HCT116 (cell line): ENCODE results near the gene PTGIS. TPM values are rescaled to one million over a fixed set of nuclear protein-coding genes. Genes with fewer than 3 reads are reported as not detected.

Experiments used
- ATAC-seq: fragments of 200-7000 bp; cut with Tn5 transposase; 2 replicates; pipeline ENCODE4 v1.9.1; 2020; ENCODE audit warnings: mild to moderate bottlenecking, moderate library complexity
- BruUV-seq: library from RNA; stranded (reverse); fragments of 400-500 nt; replicated peaks from 2 replicates; lab custom pipeline; 2021; lab: Mats Ljungman, UMichigan
- CTCF ChIA-PET: fragments of 300-600 bp; sonication (Branson Sonifier 250); formaldehyde crosslinking; loops from one replicate; lab custom pipeline; 2021; ENCODE audit warnings: antibody characterized with exemption; lab: Charles Lee
- POLR2A ChIA-PET: fragments of 300-600, 350-600 bp; sonication (Branson Sonifier 250); formaldehyde crosslinking; loops from one replicate; lab custom pipeline; 2021; ENCODE audit warnings: antibody characterized with exemption; lab: Charles Lee
- RAD21 ChIA-PET, 2 experiments: fragments of 300-600 bp; sonication (Branson Sonifier 250); formaldehyde crosslinking; loops; one replicate each; lab custom pipeline; 2023; ENCODE audit warnings: low total read pairs in 2 of 2; ENCODE audit not compliant: uncharacterized antibody in 2 of 2, unreplicated experiment in 2 of 2, low non-redundant PET in 1 of 2; lab: Charles Lee
- DNase-seq: peaks from one replicate; pipeline ENCODE4 v3.0.0-alpha.2; 2010; ENCODE audit warnings: low read depth, low spot score
- H2AFZ ChIP-seq: fragments of 200-600 bp; shearing (Covaris generic), sonication (generic); 2 replicates; pipeline ENCODE4 v1.6.1; 2017; ENCODE audit warnings: low read depth, mixed run types, mixed read lengths, antibody characterized with exemption, low read length; ENCODE audit not compliant: poor library complexity, severe bottlenecking
- H3K27ac ChIP-seq: 2 replicates; pipeline ENCODE4 v1.5.1; 2012; ENCODE audit warnings: low read depth, low read length
- H3K27me3 ChIP-seq: fragments of 200-600 bp; sonication (generic); 2 replicates; pipeline ENCODE4 v1.6.1; 2016; ENCODE audit warnings: mixed run types, low read length, mixed read lengths; ENCODE audit not compliant: insufficient read depth
- H3K36me3 ChIP-seq, 2 experiments: fragments of 200-500 bp in 1 of 2; fragments of 200-600 bp in 1 of 2; sonication (Bioruptor generic) in 1 of 2; sonication (generic) in 1 of 2; 2 replicates each; pipeline versions ENCODE4 v1.5.1 to v1.6.1; 2014 to 2016; ENCODE audit warnings: low read length in 2 of 2, inconsistent platforms in 1 of 2, mixed read lengths in 1 of 2, mixed run types in 1 of 2; ENCODE audit not compliant: insufficient read depth in 2 of 2, control insufficient read depth in 1 of 2
- H3K4me1 ChIP-seq, 2 experiments: fragments of 200-600 bp in 1 of 2; sonication (generic) in 1 of 2; 2 replicates each; pipeline versions ENCODE4 v1.5.1 to v1.6.1; 2012 to 2017; ENCODE audit warnings: low read length in 2 of 2, inconsistent platforms in 1 of 2, mild to moderate bottlenecking in 1 of 2, mixed read lengths in 1 of 2, mixed run types in 1 of 2, moderate library complexity in 1 of 2; ENCODE audit not compliant: insufficient read depth in 2 of 2, control insufficient read depth in 1 of 2
- H3K4me2 ChIP-seq: fragments of 200-600 bp; sonication (generic); 2 replicates; pipeline ENCODE4 v1.6.1; 2017; ENCODE audit warnings: mixed run types, low read length, mixed read lengths
- H3K4me3 ChIP-seq, 2 experiments: fragments of 200-600 bp in 1 of 2; sonication (generic) in 1 of 2; replicated peaks in 1 of 2; 2 replicates each; pipeline ENCODE4 v1.5.1; 2011 to 2016; ENCODE audit warnings: low read length in 2 of 2, control low read depth in 1 of 2, low read depth in 1 of 2, mild to moderate bottlenecking in 1 of 2, mixed read lengths in 1 of 2, mixed run types in 1 of 2
- H3K79me2 ChIP-seq: fragments of 200-600 bp; sonication (generic); 2 replicates; pipeline ENCODE4 v1.6.1; 2017; ENCODE audit warnings: mild to moderate bottlenecking, mixed run types, low read length, moderate library complexity, mixed read lengths; ENCODE audit not compliant: insufficient read depth
- H3K9ac ChIP-seq: fragments of 200-600 bp; sonication (generic); 2 replicates; pipeline ENCODE4 v1.6.1; 2016; ENCODE audit warnings: low read length, mixed read lengths
- H3K9me2 ChIP-seq: fragments of 200-600 bp; sonication (generic), shearing (Covaris generic); 2 replicates; pipeline ENCODE4 v1.6.1; 2017; ENCODE audit warnings: mixed run types, mild to moderate bottlenecking, moderate library complexity; ENCODE audit not compliant: insufficient read depth
- H3K9me3 ChIP-seq, 2 experiments: fragments of 200-500 bp in 1 of 2; fragments of 200-600 bp in 1 of 2; sonication (Bioruptor generic) in 1 of 2; sonication (generic) in 1 of 2; 2 replicates each; pipeline ENCODE4 v1.6.1; 2014 to 2017; ENCODE audit warnings: low read length in 2 of 2, mixed read lengths in 2 of 2, inconsistent platforms in 1 of 2, low read depth in 1 of 2, mild to moderate bottlenecking in 1 of 2, mixed run types in 1 of 2, moderate library complexity in 1 of 2; ENCODE audit not compliant: control insufficient read depth in 1 of 2, insufficient read depth in 1 of 2
- H4K20me1 ChIP-seq: fragments of 200-600 bp; sonication (generic), shearing (Covaris generic); 2 replicates; pipeline ENCODE4 v1.6.1; 2017; ENCODE audit warnings: mixed run types, mild to moderate bottlenecking, moderate library complexity; ENCODE audit not compliant: insufficient read depth
- ATF3 ChIP-seq: IDR thresholded peaks from 2 replicates; pipeline ENCODE4 v1.6.1; 2012
- CEBPB ChIP-seq: IDR thresholded peaks from 2 replicates; pipeline ENCODE4 v1.6.1; 2012; ENCODE audit warnings: low read depth
- CTCF ChIP-seq, 3 experiments: fragments of 200-600 bp in 1 of 3; sonication (generic) in 1 of 3; IDR thresholded peaks in 2 of 3; conservative IDR thresholded peaks in 1 of 3; 2 replicates each; pipeline ENCODE4 v1.5.1; 2012 to 2017; ENCODE audit warnings: low read depth in 2 of 3, low read length in 2 of 3, antibody characterized with exemption in 1 of 3, borderline replicate concordance in 1 of 3, control low read depth in 1 of 3, mild to moderate bottlenecking in 1 of 3, mixed read lengths in 1 of 3, mixed run types in 1 of 3, moderate library complexity in 1 of 3; ENCODE audit not compliant: insufficient read depth in 1 of 3
- EGR1 ChIP-seq: IDR thresholded peaks from 2 replicates; pipeline ENCODE4 v1.6.1; 2012; ENCODE audit warnings: low read depth
- ELF1 ChIP-seq: IDR thresholded peaks from 2 replicates; pipeline ENCODE4 v1.6.1; 2012; ENCODE audit warnings: low read depth, borderline replicate concordance
- EZH2 ChIP-seq: fragments of 200-600 bp; sonication (generic); IDR thresholded peaks from 2 replicates; pipeline ENCODE4 v1.6.1; 2017; ENCODE audit warnings: antibody characterized with exemption, mixed run types
- EZH2phosphoT487 ChIP-seq: fragments of 200-600 bp; IDR thresholded peaks from 2 replicates; pipeline ENCODE4 v1.6.1; 2018; ENCODE audit warnings: antibody characterized with exemption, borderline replicate concordance
- JUND ChIP-seq: IDR thresholded peaks from 2 replicates; pipeline ENCODE4 v1.6.1; 2012
- MAX ChIP-seq: IDR thresholded peaks from 2 replicates; pipeline ENCODE4 v1.6.1; 2012
- RAD21 ChIP-seq: IDR thresholded peaks from 2 replicates; pipeline ENCODE4 v1.6.1; 2012; ENCODE audit warnings: low read depth, mild to moderate bottlenecking
- REST ChIP-seq: IDR thresholded peaks from 2 replicates; pipeline ENCODE4 v1.6.1; 2012; ENCODE audit warnings: low read depth
- TCF7L2 ChIP-seq: IDR thresholded peaks from 2 replicates; pipeline ENCODE4 v1.7.0; 2011; ENCODE audit warnings: borderline replicate concordance, inconsistent platforms; ENCODE audit not compliant: insufficient read depth, insufficient read length; ENCODE audit errors: extremely low read depth
- YY1 ChIP-seq: IDR thresholded peaks from 2 replicates; pipeline ENCODE4 v1.6.1; 2011; ENCODE audit warnings: low read length, low read depth, moderate library complexity, mild to moderate bottlenecking; ENCODE audit not compliant: insufficient replicate concordance; ENCODE audit errors: extremely low read depth
- ZNF274 ChIP-seq: fragments of 200-500 bp; sonication (Bioruptor generic); IDR thresholded peaks from 2 replicates; pipeline ENCODE4 v1.6.1; 2014; ENCODE audit warnings: mild to moderate bottlenecking, low read depth, low read length, inconsistent platforms
- intact Hi-C: fragments of 100-400 bp; cut with micrococcal nuclease; formaldehyde crosslinking; loops from 2 replicates; pipeline ENCODE4 v1.10.0; 2022
- total RNA-seq: library from RNA; stranded (reverse); gene quantifications from one replicate; pipeline ENCODE4 v1.2.1, GENCODE V29; 2021; ENCODE audit not compliant: unreplicated experiment

The PTGIS gene
- total RNA-seq, 1 experiment from 2014 or later, result 0.25 TPM

- RAD21 ChIA-PET, result no interaction called here
- BruUV-seq, result no TSS peak
- Histone ChIP-seq H3K27me3 (no peaks in the 10 kb centered on the region), H3K9me2 (no peaks in the 10 kb centered on the region), H3K4me3 (no peak overlapping the region), H4K20me1 (no peaks in the 10 kb centered on the region), H2AFZ (no peak overlapping the region), H3K36me3 (no peaks in the 10 kb centered on the region), H3K9ac (no peak overlapping the region), H3K27ac (no peak overlapping the region), H3K4me2 (no peak overlapping the region), H3K79me2 (no peaks in the 10 kb centered on the region), H3K9me3 (no peaks in the 10 kb centered on the region), H3K4me1 (peaks cover 15 to 21% of the 10 kb centered on the region in 2 experiments)
- CTCF ChIA-PET, result no interaction called here
- POLR2A ChIA-PET, result interaction anchor here (0.7 kb wide), 1 partner anchor 11 kb away, joined by 3 read pairs; no protein-coding TSS in a partner anchor
- TF ChIP-seq RAD21, result no peak
- no peak for TF ChIP-seq ATF3
- TF ChIP-seq EZH2phosphoT487, result no peak
- TF ChIP-seq JUND, result no peak
- no peak for TF ChIP-seq TCF7L2
- TF ChIP-seq EZH2, result no peak
- TF ChIP-seq CTCF (IDR thresholded peaks at IDR 0.05 in 2 of 3, conservative IDR thresholded peaks at IDR 0.05 in 1 of 3; ENCODE audit: borderline replicate concordance in 1 of 3, insufficient read depth in 1 of 3, low read depth in 2 of 3, low read length in 2 of 3), result no peak
- TF ChIP-seq MAX, result no peak
- no peak for TF ChIP-seq CEBPB
- no peak for TF ChIP-seq YY1
- no peak for TF ChIP-seq REST
- TF ChIP-seq ELF1, result no peak
- no peak for TF ChIP-seq EGR1
- TF ChIP-seq ZNF274, result no peak
- DNase-seq, result no peak
- intact Hi-C loops, result no loop called here
- ATAC-seq, result no peak
Measured at GRCh38 chr20:49558826-49559225, 9.1 kb downstream of the PTGIS start.
